Osteocyte (in vitro differentiated cells): ENCODE results near the gene RORB. TPM values are rescaled to one million over a fixed set of nuclear protein-coding genes. Genes with fewer than 3 reads are reported as not detected.

Experiments used
- DNase-seq: peaks from one replicate; pipeline ENCODE4 v3.0.0; 2021; ENCODE audit warnings: mixed read lengths; ENCODE audit not compliant: unreplicated experiment; ENCODE audit errors: extremely low spot score
- H3K27ac Mint-ChIP-seq: one replicate; pipeline ENCODE4 v1.8.0; 2021; ENCODE audit warnings: mild to moderate bottlenecking, mixed read lengths; ENCODE audit not compliant: unreplicated experiment
- H3K27me3 Mint-ChIP-seq: one replicate; pipeline ENCODE4 v1.8.0; 2021; ENCODE audit warnings: mixed read lengths; ENCODE audit not compliant: unreplicated experiment
- H3K36me3 Mint-ChIP-seq: one replicate; pipeline ENCODE4 v1.8.0; 2021; ENCODE audit warnings: mixed read lengths; ENCODE audit not compliant: unreplicated experiment
- H3K4me1 Mint-ChIP-seq: one replicate; pipeline ENCODE4 v1.8.0; 2021; ENCODE audit warnings: mixed read lengths; ENCODE audit not compliant: unreplicated experiment
- H3K4me3 Mint-ChIP-seq: one replicate; pipeline ENCODE4 v1.8.0; 2021; ENCODE audit warnings: mild to moderate bottlenecking, moderate library complexity, mixed read lengths; ENCODE audit not compliant: unreplicated experiment
- H3K9me3 Mint-ChIP-seq: one replicate; pipeline ENCODE4 v1.8.0; 2021; ENCODE audit warnings: mixed read lengths; ENCODE audit not compliant: unreplicated experiment
- CTCF ChIP-seq: fragments of 200-600 bp; sonication (generic); IDR thresholded peaks from 2 replicates; pipeline ENCODE4 v1.5.0; 2021; ENCODE audit warnings: antibody characterized with exemption, mild to moderate bottlenecking, moderate library complexity
- total RNA-seq: library from RNA; stranded (reverse); gene quantifications from 2 replicates; pipeline ENCODE4 v1.2.1, GENCODE V29; 2021

The RORB gene
- total RNA-seq, 1 donor from 2014 or later: not detected

GRCh38 chr9:74674077-74674476 lies 176.9 kb downstream of the RORB start:
- Mint-ChIP-seq H3K27ac (no peak overlapping the region), H3K27me3 (no peaks in the 10 kb centered on the region), H3K9me3 (no peaks in the 10 kb centered on the region), H3K4me3 (no peak overlapping the region), H3K4me1 (no peaks in the 10 kb centered on the region), H3K36me3 (no peaks in the 10 kb centered on the region)
- DNase-seq: no peak
- TF ChIP-seq CTCF: no peak

- no peaks in the 10 kb centered on the region for H3K9me3 Mint-ChIP-seq
- peaks cover 5% of the 10 kb centered on the region for H3K27me3 Mint-ChIP-seq
- no peak overlapping the region for H3K4me3 Mint-ChIP-seq
- TF ChIP-seq CTCF: no peak
- DNase-seq: no peak
- no peaks in the 10 kb centered on the region for H3K4me1 Mint-ChIP-seq
- H3K27ac Mint-ChIP-seq: no peak overlapping the region
- H3K36me3 Mint-ChIP-seq: no peaks in the 10 kb centered on the region
Observed at GRCh38 chr9:74681906-74682305, 184.8 kb downstream of the RORB start.

- peaks cover 5% of the 10 kb centered on the region for H3K27me3 Mint-ChIP-seq
Observed at GRCh38 chr9:74683322-74683721, 186.2 kb downstream of the RORB start.

GRCh38 chr9:74691058-74691457 lies 193.9 kb downstream of the RORB start:
- Mint-ChIP-seq H3K27ac (no peak overlapping the region), H3K27me3 (peaks cover 2% of the 10 kb centered on the region), H3K4me3 (no peak overlapping the region), H3K36me3 (no peaks in the 10 kb centered on the region), H3K4me1 (no peaks in the 10 kb centered on the region), H3K9me3 (no peaks in the 10 kb centered on the region)
- TF ChIP-seq CTCF: no peak
- DNase-seq: no peak

More at GRCh38 chr9:74683322-74683721, 186.2 kb downstream of the RORB start:
- no peaks in the 10 kb centered on the region for H3K9me3 Mint-ChIP-seq
- no peaks in the 10 kb centered on the region for H3K36me3 Mint-ChIP-seq
- no peaks in the 10 kb centered on the region for H3K4me1 Mint-ChIP-seq
- H3K27ac Mint-ChIP-seq: no peak overlapping the region
- no peak for TF ChIP-seq CTCF
- DNase-seq: no peak
- no peak overlapping the region for H3K4me3 Mint-ChIP-seq

GRCh38 chr9:74696520-74696919 lies 199.4 kb downstream of the RORB start:
- Mint-ChIP-seq H3K4me1 (no peaks in the 10 kb centered on the region), H3K27ac (no peak overlapping the region), H3K36me3 (no peaks in the 10 kb centered on the region), H3K4me3 (no peak overlapping the region), H3K9me3 (no peaks in the 10 kb centered on the region), H3K27me3 (no peaks in the 10 kb centered on the region)
- no peak for TF ChIP-seq CTCF
- no peak for DNase-seq
